ENCODE measurements around the gene TIE1. TPM values are rescaled to one million over a fixed set of nuclear protein-coding genes. Genes with fewer than 3 reads are reported as not detected.

Gene TIE1
- total RNA-seq, 1 donor from 2014 or later, result 49.6 TPM

GRCh38 chr1:43273708-43274107 lies 27.1 kb upstream of the TIE1 start:
- Histone ChIP-seq H3K27me3 (ENCODE audit: control insufficient read depth in 3 of 3, insufficient read depth in 3 of 3, low read length in 3 of 3) (peaks cover 32 to 41% (median 38%) of the 10 kb centered on the region in 3 donors), H3K4me1 (ENCODE audit: control insufficient read depth in 3 of 3, insufficient read depth in 3 of 3, low read length in 3 of 3) (no peaks in the 10 kb centered on the region), H3K27ac (ENCODE audit: low read depth, low read length) (no peak overlapping the region), H3K36me3 (ENCODE audit: control insufficient read depth in 3 of 3, insufficient read depth in 3 of 3, low read length in 3 of 3) (no peaks in the 10 kb centered on the region), H3K4me3 (ENCODE audit: low read length in 3 of 3) (no peak overlapping the region), H3K9me3 (ENCODE audit: control insufficient read depth in 3 of 3, low read length in 3 of 3) (no peaks in the 10 kb centered on the region), H3K9ac (ENCODE audit: low read depth in 1 of 3, low read length in 3 of 3) (no peak overlapping the region)

DNA sequence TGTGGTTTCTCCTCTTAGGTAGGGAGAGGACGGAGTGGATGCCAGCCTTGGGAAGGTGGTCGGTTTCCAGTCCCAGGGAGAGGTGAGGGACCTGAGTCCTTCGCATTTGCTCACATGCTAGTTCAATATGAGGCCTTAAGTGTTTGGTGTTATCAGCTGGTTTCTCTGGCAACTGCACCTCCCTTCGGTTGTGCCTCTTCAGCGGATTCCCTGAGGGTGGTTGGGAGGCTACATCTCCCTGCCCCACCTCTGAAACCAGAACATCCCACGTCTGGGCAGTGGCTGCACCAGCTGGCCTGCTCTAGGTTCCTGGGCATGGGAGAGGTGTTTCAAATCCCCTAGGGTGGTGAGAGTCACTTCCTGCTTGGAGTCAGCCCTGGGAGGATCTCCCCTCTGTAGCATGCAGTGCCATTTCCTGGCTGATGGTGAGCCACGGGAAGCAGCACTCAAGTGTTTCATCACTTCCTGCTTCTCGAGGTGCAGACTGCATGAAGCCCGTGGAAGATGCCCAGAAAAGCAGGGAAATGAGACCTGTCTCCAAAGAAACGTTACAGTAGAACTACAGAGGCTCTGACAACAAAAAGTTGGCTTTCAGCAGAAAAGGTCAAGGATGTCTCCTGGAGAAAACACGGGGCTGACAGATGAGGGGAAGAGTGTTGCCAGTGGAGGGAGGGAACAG lies 26.5 kb upstream of the TIE1 start:
- no peaks in the 10 kb centered on the region for H3K9me3 ChIP-seq (ENCODE audit: control insufficient read depth in 3 of 3, low read length in 3 of 3)
- H3K27me3 ChIP-seq (ENCODE audit: control insufficient read depth in 3 of 3, insufficient read depth in 3 of 3, low read length in 3 of 3), result peaks cover 32 to 41% (median 37%) of the 10 kb centered on the region in 3 donors
- H3K27ac ChIP-seq (ENCODE audit: low read depth, low read length), result no peak overlapping the region
- no peak overlapping the region for H3K9ac ChIP-seq (ENCODE audit: low read depth in 1 of 3, low read length in 3 of 3)
- H3K4me1 ChIP-seq (ENCODE audit: control insufficient read depth in 3 of 3, insufficient read depth in 3 of 3, low read length in 3 of 3), result no peaks in the 10 kb centered on the region
- no peak overlapping the region for H3K4me3 ChIP-seq (ENCODE audit: low read length in 3 of 3)
- no peaks in the 10 kb centered on the region for H3K36me3 ChIP-seq (ENCODE audit: control insufficient read depth in 3 of 3, insufficient read depth in 3 of 3, low read length in 3 of 3)

DNA sequence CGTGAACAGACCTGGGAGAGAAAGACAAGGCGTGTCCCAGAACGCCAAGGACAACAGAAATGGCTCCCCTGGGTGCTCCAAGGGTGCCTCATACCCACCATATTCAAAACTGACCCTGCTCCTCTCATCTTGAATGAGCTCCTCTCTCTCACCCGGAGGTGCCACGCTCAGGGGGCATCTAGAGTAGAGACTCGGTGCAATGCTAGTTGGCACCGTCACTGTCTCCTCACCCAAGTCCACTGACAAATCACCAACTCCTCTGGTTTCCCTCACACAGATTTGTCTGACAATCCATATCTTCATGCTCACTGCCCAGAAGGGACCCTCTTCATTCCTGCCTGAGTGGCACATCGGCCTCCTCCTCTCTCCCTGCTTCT lies 26.0 kb upstream of the TIE1 start:
- Histone ChIP-seq H3K9ac (ENCODE audit: low read depth in 1 of 3, low read length in 3 of 3) (no peak overlapping the region), H3K27ac (ENCODE audit: low read depth, low read length) (no peak overlapping the region), H3K27me3 (ENCODE audit: control insufficient read depth in 3 of 3, insufficient read depth in 3 of 3, low read length in 3 of 3) (peaks cover 27 to 36% (median 34%) of the 10 kb centered on the region in 3 donors), H3K36me3 (ENCODE audit: control insufficient read depth in 3 of 3, insufficient read depth in 3 of 3, low read length in 3 of 3) (no peaks in the 10 kb centered on the region), H3K4me3 (ENCODE audit: low read length in 3 of 3) (no peak overlapping the region), H3K4me1 (ENCODE audit: control insufficient read depth in 3 of 3, insufficient read depth in 3 of 3, low read length in 3 of 3) (no peaks in the 10 kb centered on the region), H3K9me3 (ENCODE audit: control insufficient read depth in 3 of 3, low read length in 3 of 3) (no peaks in the 10 kb centered on the region)

GRCh38 chr1:43275826-43276620 lies 24.8 kb upstream of the TIE1 start:
- peaks cover 18 to 27% (median 26%) of the 10 kb centered on the region in 3 donors for H3K27me3 ChIP-seq (ENCODE audit: control insufficient read depth in 3 of 3, insufficient read depth in 3 of 3, low read length in 3 of 3)
- no peak overlapping the region for H3K9ac ChIP-seq (ENCODE audit: low read depth in 1 of 3, low read length in 3 of 3)
- H3K36me3 ChIP-seq (ENCODE audit: control insufficient read depth in 3 of 3, insufficient read depth in 3 of 3, low read length in 3 of 3), result no peaks in the 10 kb centered on the region
- H3K27ac ChIP-seq (ENCODE audit: low read depth, low read length), result no peak overlapping the region
- no peaks in the 10 kb centered on the region for H3K4me1 ChIP-seq (ENCODE audit: control insufficient read depth in 3 of 3, insufficient read depth in 3 of 3, low read length in 3 of 3)
- H3K9me3 ChIP-seq (ENCODE audit: control insufficient read depth in 3 of 3, low read length in 3 of 3), result no peaks in the 10 kb centered on the region
- H3K4me3 ChIP-seq (ENCODE audit: low read length in 3 of 3), result no peak overlapping the region

DNA sequence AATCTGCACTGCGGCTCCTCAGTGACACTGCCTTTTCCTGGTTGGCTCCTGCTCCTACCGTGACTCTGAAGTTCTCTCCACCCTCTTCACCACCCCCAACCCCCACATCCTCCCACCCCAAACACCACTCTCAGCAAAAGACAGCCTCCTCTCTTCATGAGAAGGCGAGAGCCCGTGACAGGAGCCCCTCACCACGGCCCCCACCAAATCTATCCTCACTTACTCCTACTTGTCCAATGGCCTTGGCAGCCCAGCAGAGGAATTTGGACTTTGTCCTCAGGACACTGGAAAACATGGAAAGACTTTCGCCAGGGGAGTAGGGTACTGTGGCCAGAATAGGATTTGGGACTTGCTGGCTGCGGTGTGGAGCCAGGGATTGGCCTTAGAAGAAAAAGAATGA lies 24.1 kb upstream of the TIE1 start:
- H3K9me3 ChIP-seq (ENCODE audit: control insufficient read depth in 3 of 3, low read length in 3 of 3), result no peaks in the 10 kb centered on the region
- H3K4me3 ChIP-seq (ENCODE audit: low read length in 3 of 3), result no peak overlapping the region
- no peak overlapping the region for H3K9ac ChIP-seq (ENCODE audit: low read depth in 1 of 3, low read length in 3 of 3)
- H3K4me1 ChIP-seq (ENCODE audit: control insufficient read depth in 3 of 3, insufficient read depth in 3 of 3, low read length in 3 of 3), result no peaks in the 10 kb centered on the region
- H3K36me3 ChIP-seq (ENCODE audit: control insufficient read depth in 3 of 3, insufficient read depth in 3 of 3, low read length in 3 of 3), result no peaks in the 10 kb centered on the region
- peaks cover 11 to 21% (median 19%) of the 10 kb centered on the region in 3 donors for H3K27me3 ChIP-seq (ENCODE audit: control insufficient read depth in 3 of 3, insufficient read depth in 3 of 3, low read length in 3 of 3)
- H3K27ac ChIP-seq (ENCODE audit: low read depth, low read length), result no peak overlapping the region

GRCh38 chr1:43277116-43277876 lies 23.5 kb upstream of the TIE1 start:
- H3K36me3 ChIP-seq (ENCODE audit: control insufficient read depth in 3 of 3, insufficient read depth in 3 of 3, low read length in 3 of 3), result no peaks in the 10 kb centered on the region
- H3K9ac ChIP-seq (ENCODE audit: low read depth in 1 of 3, low read length in 3 of 3), result no peak overlapping the region
- H3K4me3 ChIP-seq (ENCODE audit: low read length in 3 of 3), result no peak overlapping the region
- H3K4me1 ChIP-seq (ENCODE audit: control insufficient read depth in 3 of 3, insufficient read depth in 3 of 3, low read length in 3 of 3), result no peaks in the 10 kb centered on the region
- no peak overlapping the region for H3K27ac ChIP-seq (ENCODE audit: low read depth, low read length)
- H3K9me3 ChIP-seq (ENCODE audit: control insufficient read depth in 3 of 3, low read length in 3 of 3), result no peaks in the 10 kb centered on the region
- H3K27me3 ChIP-seq (ENCODE audit: control insufficient read depth in 3 of 3, insufficient read depth in 3 of 3, low read length in 3 of 3), result peaks cover 6 to 16% (median 14%) of the 10 kb centered on the region in 3 donors

DNA sequence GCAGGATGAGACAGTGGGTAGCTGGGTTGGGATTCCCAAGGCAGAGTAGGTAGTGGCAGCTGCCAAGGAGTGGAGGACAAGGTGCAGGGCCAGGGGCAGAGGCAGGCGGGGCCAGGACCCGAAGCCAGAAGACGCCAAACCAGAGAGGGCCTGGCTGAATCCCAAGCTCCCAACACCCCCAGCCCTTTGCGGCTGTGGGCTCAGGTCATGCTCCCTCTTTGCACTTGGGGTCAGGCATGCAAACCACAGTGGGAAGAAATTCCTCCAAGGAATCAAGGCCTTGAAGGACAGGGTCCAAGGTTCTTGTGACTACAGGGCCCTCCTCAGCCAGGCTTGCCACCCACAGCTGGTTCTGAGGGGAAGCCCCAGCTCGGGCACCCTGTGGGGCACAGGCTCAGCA lies 21.6 kb upstream of the TIE1 start:
- Histone ChIP-seq H3K4me1 (ENCODE audit: control insufficient read depth in 3 of 3, insufficient read depth in 3 of 3, low read length in 3 of 3) (no peaks in the 10 kb centered on the region), H3K27me3 (ENCODE audit: control insufficient read depth in 3 of 3, insufficient read depth in 3 of 3, low read length in 3 of 3) (peaks cover 4 to 13% (median 6%) of the 10 kb centered on the region in 3 donors), H3K36me3 (ENCODE audit: control insufficient read depth in 3 of 3, insufficient read depth in 3 of 3, low read length in 3 of 3) (no peaks in the 10 kb centered on the region), H3K27ac (ENCODE audit: low read depth, low read length) (no peak overlapping the region), H3K9me3 (ENCODE audit: control insufficient read depth in 3 of 3, low read length in 3 of 3) (no peaks in the 10 kb centered on the region), H3K4me3 (ENCODE audit: low read length in 3 of 3) (no peak overlapping the region), H3K9ac (ENCODE audit: low read depth in 1 of 3, low read length in 3 of 3) (no peak overlapping the region)

DNA sequence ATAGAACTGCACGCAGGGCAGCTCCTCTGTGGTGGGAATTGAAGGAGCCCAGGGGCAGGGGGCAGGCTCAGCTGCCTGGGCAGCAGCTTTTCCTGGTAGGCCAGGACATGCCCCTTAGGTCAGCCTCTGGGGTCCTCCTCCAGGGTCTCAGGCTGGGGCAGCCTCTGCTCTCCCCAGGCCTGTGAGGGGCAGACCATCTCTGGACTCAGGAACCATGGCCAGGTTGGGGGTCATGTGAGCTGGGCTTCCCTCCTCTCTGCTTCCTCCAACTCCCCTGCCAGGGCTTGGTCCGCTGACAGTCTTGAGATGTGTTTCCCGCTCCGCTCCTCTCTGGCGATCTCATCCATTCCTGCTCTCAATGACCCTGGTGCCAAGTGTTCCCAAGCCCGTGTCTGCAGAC lies 21.1 kb upstream of the TIE1 start:
- Histone ChIP-seq H3K36me3 (ENCODE audit: control insufficient read depth in 3 of 3, insufficient read depth in 3 of 3, low read length in 3 of 3) (no peaks in the 10 kb centered on the region), H3K4me3 (ENCODE audit: low read length in 3 of 3) (no peak overlapping the region), H3K27ac (ENCODE audit: low read depth, low read length) (no peak overlapping the region), H3K4me1 (ENCODE audit: control insufficient read depth in 3 of 3, insufficient read depth in 3 of 3, low read length in 3 of 3) (no peaks in the 10 kb centered on the region), H3K27me3 (ENCODE audit: control insufficient read depth in 3 of 3, insufficient read depth in 3 of 3, low read length in 3 of 3) (peaks cover 4 to 13% (median 6%) of the 10 kb centered on the region in 3 donors), H3K9ac (ENCODE audit: low read depth in 1 of 3, low read length in 3 of 3) (no peak overlapping the region), H3K9me3 (ENCODE audit: control insufficient read depth in 3 of 3, low read length in 3 of 3) (no peaks in the 10 kb centered on the region)

GRCh38 chr1:43280692-43281091 lies 20.1 kb upstream of the TIE1 start:
- H3K4me3 ChIP-seq (ENCODE audit: low read length in 3 of 3), result no peak overlapping the region
- H3K4me1 ChIP-seq (ENCODE audit: control insufficient read depth in 3 of 3, insufficient read depth in 3 of 3, low read length in 3 of 3), result no peaks in the 10 kb centered on the region
- H3K9ac ChIP-seq (ENCODE audit: low read depth in 1 of 3, low read length in 3 of 3), result no peak overlapping the region
- H3K27me3 ChIP-seq (ENCODE audit: control insufficient read depth in 3 of 3, insufficient read depth in 3 of 3, low read length in 3 of 3), result peaks cover 4 to 7% (median 6%) of the 10 kb centered on the region in 3 donors
- H3K36me3 ChIP-seq (ENCODE audit: control insufficient read depth in 3 of 3, insufficient read depth in 3 of 3, low read length in 3 of 3), result no peaks in the 10 kb centered on the region
- H3K27ac ChIP-seq (ENCODE audit: low read depth, low read length), result no peak overlapping the region
- H3K9me3 ChIP-seq (ENCODE audit: control insufficient read depth in 3 of 3, low read length in 3 of 3), result no peaks in the 10 kb centered on the region
